DND-41 (cell line): Measurements from ENCODE around the gene FAM187B.

Experiments used
- ATAC-seq: fragments of 200-7000 bp; cut with Tn5 transposase; 3 replicates; pipeline ENCODE4 v1.9.1; 2021; ENCODE audit warnings: low read depth; ENCODE audit not compliant: insufficient read depth
- DNase-seq: peaks from one replicate; pipeline ENCODE4 v3.0.0-alpha.2; 2020
- H2AFZ ChIP-seq: 2 replicates; pipeline ENCODE4 v1.6.0; 2012; ENCODE audit warnings: low read depth, low read length
- H3K27ac ChIP-seq: 2 replicates; pipeline ENCODE4 v1.5.1; 2012; ENCODE audit warnings: low read length, inconsistent platforms
- H3K27me3 ChIP-seq: fragments of 200-600 bp; sonication (generic); 2 replicates; pipeline ENCODE4 v1.6.0; 2012; ENCODE audit warnings: low read length, mild to moderate bottlenecking, inconsistent platforms; ENCODE audit not compliant: insufficient read depth, poor library complexity
- H3K36me3 ChIP-seq: 2 replicates; pipeline ENCODE4 v1.5.1; 2012; ENCODE audit warnings: low read length, inconsistent platforms; ENCODE audit not compliant: insufficient read depth
- H3K4me1 ChIP-seq: 2 replicates; pipeline ENCODE4 v1.5.1; 2012; ENCODE audit warnings: mild to moderate bottlenecking, low read length; ENCODE audit not compliant: insufficient read depth
- H3K4me2 ChIP-seq: 2 replicates; pipeline ENCODE4 v1.6.0; 2012; ENCODE audit warnings: mild to moderate bottlenecking, moderate library complexity, low read length, inconsistent platforms; ENCODE audit not compliant: insufficient read depth
- H3K4me3 ChIP-seq, 2 experiments: fragments of 200-600 bp in 1 of 2; shearing (Covaris generic) in 1 of 2; 2 replicates each; pipeline ENCODE4 v1.5.1; 2012 to 2016; ENCODE audit warnings: inconsistent platforms in 2 of 2, low read length in 2 of 2, mild to moderate bottlenecking in 2 of 2, low read depth in 1 of 2, moderate library complexity in 1 of 2
- H3K79me2 ChIP-seq: 2 replicates; pipeline ENCODE4 v1.6.0; 2012; ENCODE audit warnings: low read length, inconsistent platforms; ENCODE audit not compliant: insufficient read depth
- H3K9ac ChIP-seq: 2 replicates; pipeline ENCODE4 v1.6.0; 2012; ENCODE audit warnings: low read depth, mild to moderate bottlenecking, inconsistent platforms, low read length, moderate library complexity
- H3K9me3 ChIP-seq: 2 replicates; pipeline ENCODE4 v1.5.1; 2012; ENCODE audit warnings: low read length, moderate library complexity, mild to moderate bottlenecking, inconsistent platforms; ENCODE audit not compliant: insufficient read depth, severe bottlenecking
- H4K20me1 ChIP-seq: 2 replicates; pipeline ENCODE4 v1.6.0; 2012; ENCODE audit warnings: low read length; ENCODE audit not compliant: insufficient read depth
- CTCF ChIP-seq: IDR thresholded peaks from 2 replicates; pipeline ENCODE4 v1.5.1; 2012; ENCODE audit warnings: borderline replicate concordance, low read length, moderate library complexity, mild to moderate bottlenecking; ENCODE audit not compliant: poor library complexity, severe bottlenecking; ENCODE audit errors: extremely low read depth
- EZH2 ChIP-seq: IDR thresholded peaks from 3 replicates; pipeline ENCODE4 v1.6.1; 2012; ENCODE audit warnings: borderline replicate concordance, low read depth, mild to moderate bottlenecking, moderate library complexity, low read length, inconsistent platforms; ENCODE audit not compliant: severe bottlenecking

Gene FAM187B

GRCh38 chr19:35220315-35220921 lies 8.1 kb downstream of the FAM187B start:
- no peak for DNase-seq

GRCh38 chr19:35219008-35219407 lies 9.5 kb downstream of the FAM187B start:
- no peak overlapping the region for H3K9ac ChIP-seq
- ATAC-seq (no peak), DNase-seq (no peak)
- no peak overlapping the region for H2AFZ ChIP-seq
- H3K27me3 ChIP-seq = peaks cover 3% of the 10 kb centered on the region
- no peaks in the 10 kb centered on the region for H3K79me2 ChIP-seq
- TF ChIP-seq CTCF (no peak), EZH2 (no peak)
- no peak overlapping the region for H3K27ac ChIP-seq
- no peaks in the 10 kb centered on the region for H3K9me3 ChIP-seq
- H3K36me3 ChIP-seq = no peaks in the 10 kb centered on the region
- no peak overlapping the region for H3K4me2 ChIP-seq
- H4K20me1 ChIP-seq = peaks cover 2% of the 10 kb centered on the region; the same call in 1 of the 2 replicates
- no peak overlapping the region for H3K4me3 ChIP-seq
- 0 out of 2 replicates have a peak, but pooled peaks cover 2% of the 10 kb centered on the region for H3K4me1 ChIP-seq

More at GRCh38 chr19:35220315-35220921, 8.1 kb downstream of the FAM187B start:
- no peaks in the 10 kb centered on the region for H4K20me1 ChIP-seq
- ATAC-seq = no peak
- H3K4me3 ChIP-seq = no peak overlapping the region
- H3K4me1 ChIP-seq = no peaks in the 10 kb centered on the region
- no peak for TF ChIP-seq CTCF
- no peak for TF ChIP-seq EZH2
- H3K27me3 ChIP-seq = peaks cover 3% of the 10 kb centered on the region
- no peak overlapping the region for H3K9ac ChIP-seq
- no peaks in the 10 kb centered on the region for H3K36me3 ChIP-seq
- no peaks in the 10 kb centered on the region for H3K79me2 ChIP-seq
- no peak overlapping the region for H3K27ac ChIP-seq
- H3K9me3 ChIP-seq = no peaks in the 10 kb centered on the region
- no peak overlapping the region for H3K4me2 ChIP-seq
- H2AFZ ChIP-seq = no peak overlapping the region

GRCh38 chr19:35217649-35217990 lies 10.9 kb downstream of the FAM187B start:
- no peaks in the 10 kb centered on the region for H3K79me2 ChIP-seq
- H3K36me3 ChIP-seq = no peaks in the 10 kb centered on the region
- H3K4me1 ChIP-seq = peaks cover 7% of the 10 kb centered on the region
- TF ChIP-seq EZH2 (no peak), CTCF (no peak)
- no peak overlapping the region for H2AFZ ChIP-seq
- no peak overlapping the region for H3K9ac ChIP-seq
- no peak overlapping the region for H3K4me2 ChIP-seq
- H3K27ac ChIP-seq = no peak overlapping the region
- no peak for ATAC-seq
- peaks cover 3% of the 10 kb centered on the region for H3K27me3 ChIP-seq
- H3K4me3 ChIP-seq = no peak overlapping the region
- peaks cover 3% of the 10 kb centered on the region; the same call in 1 of the 2 replicates for H4K20me1 ChIP-seq
- DNase-seq = no peak
- no peaks in the 10 kb centered on the region for H3K9me3 ChIP-seq
